ENCODE measurements around the gene APBB2.

GRCh38 chr4:40934676-40935075 lies 279.7 kb downstream of the APBB2 start:
- TF ChIP-seq ZC3H10 (CRISPR knock-in tag; IDR thresholded peaks at IDR 0.05) = no peak
- no peak for TF ChIP-seq PATZ1 (CRISPR knock-in tag; IDR thresholded peaks at IDR 0.05; ENCODE audit: borderline replicate concordance)
- TF ChIP-seq TOX (CRISPR knock-in tag; IDR thresholded peaks at IDR 0.05; ENCODE audit: borderline replicate concordance) = no peak
- TF ChIP-seq ZNF8 (CRISPR knock-in tag; IDR thresholded peaks at IDR 0.05) = no peak
- no peak for TF ChIP-seq ZFP30 (CRISPR knock-in tag; IDR thresholded peaks at IDR 0.05)
- no peak for TF ChIP-seq ARNTL (CRISPR knock-in tag; IDR thresholded peaks at IDR 0.05; ENCODE audit: borderline replicate concordance, low read depth)
- TF ChIP-seq ZFP3 (CRISPR knock-in tag; IDR thresholded peaks at IDR 0.05) = no peak
- TF ChIP-seq ISL1 (CRISPR knock-in tag; IDR thresholded peaks at IDR 0.05) = no peak
- no peak for TF ChIP-seq CSRNP3 (CRISPR knock-in tag; IDR thresholded peaks at IDR 0.05)
- no peak for TF ChIP-seq TCF4 (CRISPR knock-in tag; IDR thresholded peaks at IDR 0.05; ENCODE audit: borderline replicate concordance)
- TF ChIP-seq ZNF565 (CRISPR knock-in tag; conservative IDR thresholded peaks at IDR 0.05; ENCODE audit: low read depth) = no peak

Measured in SK-N-SH treated with all-trans-retinoic acid at 6 μM for 48 hours (cell line).